NT2/D1 (cell line): Measurements from ENCODE around the gene AKAP6.

ENCODE experiments used
- DNase-seq: peaks from one replicate; pipeline ENCODE4 v3.0.0-alpha.2; 2011; ENCODE audit warnings: low read depth, low spot score
- H3K27me3 ChIP-seq: 2 replicates; pipeline ENCODE4 v1.6.0; 2011; ENCODE audit warnings: mild to moderate bottlenecking; ENCODE audit not compliant: insufficient read length, insufficient read depth
- H3K36me3 ChIP-seq: 2 replicates; pipeline ENCODE4 v1.6.1; 2011; ENCODE audit warnings: mild to moderate bottlenecking, low read length, mixed read lengths; ENCODE audit not compliant: insufficient read depth, insufficient read length
- H3K4me1 ChIP-seq: 2 replicates; pipeline ENCODE4 v1.5.1; 2011; ENCODE audit not compliant: insufficient read depth, insufficient read length
- H3K4me3 ChIP-seq: 2 replicates; pipeline ENCODE4 v1.5.1; 2011; ENCODE audit warnings: low read depth; ENCODE audit not compliant: insufficient read length
- H3K9ac ChIP-seq: 2 replicates; pipeline ENCODE4 v1.6.0; 2011; ENCODE audit warnings: low read depth; ENCODE audit not compliant: insufficient read length
- H3K9me3 ChIP-seq: 2 replicates; pipeline ENCODE4 v1.5.1; 2011; ENCODE audit warnings: mild to moderate bottlenecking, low read length; ENCODE audit not compliant: insufficient read depth
- SUZ12 ChIP-seq: IDR thresholded peaks from 2 replicates; pipeline ENCODE4 v1.6.1; 2011; ENCODE audit not compliant: insufficient read length, insufficient read depth; ENCODE audit errors: extremely low read depth
- YY1 ChIP-seq: IDR thresholded peaks from 2 replicates; pipeline ENCODE4 v1.6.1; 2011; ENCODE audit not compliant: insufficient read length, insufficient read depth
- ZNF274 ChIP-seq: IDR thresholded peaks from 2 replicates; pipeline ENCODE4 v1.6.1; 2011; ENCODE audit warnings: mild to moderate bottlenecking, low read depth, low read length

The AKAP6 gene

DNA sequence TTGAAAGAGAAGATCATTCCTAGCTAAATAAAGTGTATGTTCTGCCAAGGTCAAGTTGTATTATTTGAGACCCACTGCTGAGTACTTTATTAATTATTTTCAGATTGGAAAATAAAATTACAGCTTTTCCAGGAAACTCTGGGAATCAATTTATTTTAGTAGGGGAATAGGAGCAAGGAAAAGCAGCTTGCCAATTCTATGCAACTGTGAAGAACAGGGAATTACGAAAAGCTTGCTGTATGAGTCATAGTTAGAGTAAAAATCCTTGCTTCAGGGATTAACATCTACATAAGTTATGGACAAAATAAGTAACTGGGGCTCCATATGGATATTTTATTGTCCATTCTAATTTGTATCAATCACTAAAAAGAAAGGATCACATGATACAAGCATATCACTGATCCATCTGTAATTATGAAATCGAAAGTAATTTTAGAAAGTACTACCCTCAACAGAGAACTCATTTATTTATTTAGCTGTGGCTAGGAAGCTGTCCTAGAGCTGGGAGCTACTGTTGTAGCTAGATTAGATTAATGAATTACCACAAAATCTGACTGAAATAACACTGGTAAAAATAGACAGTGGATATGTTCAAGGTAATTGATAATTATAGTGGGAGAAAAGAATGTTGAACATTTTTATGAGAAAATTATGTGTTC, 306.1 kb downstream of the AKAP6 start:
- no peak for DNase-seq
- H3K36me3 ChIP-seq = no peaks in the 10 kb centered on the region
- H3K9me3 ChIP-seq = no peaks in the 10 kb centered on the region
- TF ChIP-seq SUZ12 (no peak), ZNF274 (no peak), YY1 (no peak)
- no peak overlapping the region for H3K4me3 ChIP-seq
- no peaks in the 10 kb centered on the region for H3K4me1 ChIP-seq
- no peak overlapping the region for H3K9ac ChIP-seq
- H3K27me3 ChIP-seq = no peaks in the 10 kb centered on the region

DNA sequence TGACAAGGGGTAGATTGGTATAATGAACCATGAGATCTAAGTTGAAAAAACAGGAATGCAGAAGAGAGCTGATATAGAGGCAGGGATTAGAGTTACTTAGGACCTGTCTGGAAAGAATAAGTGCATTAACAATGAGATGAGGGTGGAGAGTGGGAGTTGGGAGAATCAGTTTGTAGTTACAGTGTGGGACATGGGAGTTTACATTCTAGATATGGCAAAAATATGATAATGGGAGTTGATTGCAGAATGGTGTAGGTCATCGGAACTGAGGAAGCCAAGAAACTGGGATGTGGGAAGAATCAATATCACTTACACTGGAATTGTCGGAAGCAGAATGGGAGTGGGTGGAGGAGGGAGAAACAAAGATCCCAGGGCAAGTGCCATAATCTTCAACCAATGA, 308.5 kb downstream of the AKAP6 start:
- TF ChIP-seq SUZ12 (no peak), ZNF274 (no peak), YY1 (no peak)
- Histone ChIP-seq H3K36me3 (no peaks in the 10 kb centered on the region), H3K4me1 (no peaks in the 10 kb centered on the region), H3K4me3 (no peak overlapping the region), H3K9ac (no peak overlapping the region), H3K9me3 (no peaks in the 10 kb centered on the region), H3K27me3 (no peaks in the 10 kb centered on the region)
- no peak for DNase-seq

DNA sequence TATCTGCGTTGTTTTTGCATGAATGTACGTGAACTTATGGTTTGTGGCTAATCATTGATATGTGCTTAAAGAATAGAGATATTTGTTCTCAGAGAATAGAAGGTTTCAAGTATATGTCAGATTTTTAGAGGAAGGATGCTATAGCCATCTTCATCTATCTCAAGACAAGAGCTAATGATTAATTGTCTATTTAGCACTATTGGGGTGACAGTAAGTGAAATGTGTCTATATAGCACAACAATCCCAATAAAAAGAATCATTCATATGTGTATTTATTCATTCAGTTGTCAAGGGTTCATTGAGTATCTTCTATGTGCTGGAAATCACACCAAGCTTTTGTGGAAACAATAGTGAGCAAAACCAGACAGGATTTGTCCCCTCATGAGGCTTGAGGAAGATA, 310.1 kb downstream of the AKAP6 start:
- no peaks in the 10 kb centered on the region for H3K36me3 ChIP-seq
- no peaks in the 10 kb centered on the region for H3K27me3 ChIP-seq
- TF ChIP-seq YY1 = no peak
- TF ChIP-seq ZNF274 = no peak
- TF ChIP-seq SUZ12 = no peak
- no peak overlapping the region for H3K9ac ChIP-seq
- H3K4me3 ChIP-seq = no peak overlapping the region
- H3K9me3 ChIP-seq = no peaks in the 10 kb centered on the region
- DNase-seq = no peak
- no peaks in the 10 kb centered on the region for H3K4me1 ChIP-seq

DNA sequence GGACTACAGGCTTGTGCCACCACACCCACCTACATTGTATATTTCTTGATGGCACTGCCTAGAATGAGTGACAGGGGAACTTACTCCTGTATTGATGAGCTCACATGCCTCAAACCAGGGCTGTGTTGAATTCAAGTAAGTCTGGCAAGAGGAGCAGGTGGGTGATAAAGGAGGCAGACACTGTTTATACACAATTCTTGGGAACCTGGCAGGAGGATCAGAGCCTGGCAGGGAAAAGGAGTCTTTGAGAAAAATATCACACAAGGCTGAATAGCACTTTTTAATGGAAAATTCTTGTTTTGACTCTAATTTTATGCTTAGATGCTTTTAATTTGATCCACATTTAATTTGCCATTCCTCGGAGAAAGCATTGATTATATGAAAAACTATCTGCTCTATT, 316.5 kb downstream of the AKAP6 start:
- Histone ChIP-seq H3K4me3 (no peak overlapping the region), H3K9ac (no peak overlapping the region), H3K36me3 (no peaks in the 10 kb centered on the region), H3K4me1 (no peaks in the 10 kb centered on the region), H3K27me3 (no peaks in the 10 kb centered on the region), H3K9me3 (no peaks in the 10 kb centered on the region)
- TF ChIP-seq SUZ12 (no peak), YY1 (no peak), ZNF274 (no peak)
- DNase-seq = no peak

DNA sequence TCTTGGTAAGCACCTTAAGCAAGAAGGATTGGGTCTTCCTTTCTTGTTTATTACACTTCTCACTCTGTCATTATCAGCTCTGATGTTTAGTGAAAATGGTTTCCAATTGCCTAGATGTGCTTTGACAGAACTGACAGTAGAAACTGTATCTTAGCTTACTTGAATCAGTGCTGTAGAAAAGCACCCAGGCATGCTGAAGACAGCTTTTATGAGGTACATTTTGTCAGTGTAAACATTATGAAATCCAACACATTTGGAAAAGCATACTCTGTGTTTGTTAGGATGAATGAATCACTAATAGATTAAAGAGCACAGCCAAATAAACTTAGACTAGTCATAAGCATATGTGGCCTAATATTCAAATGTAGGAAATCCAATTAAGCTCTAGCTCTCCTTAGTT, 319.3 kb downstream of the AKAP6 start:
- no peak overlapping the region for H3K9ac ChIP-seq
- DNase-seq = no peak
- H3K4me3 ChIP-seq = no peak overlapping the region
- TF ChIP-seq SUZ12 = no peak
- no peak for TF ChIP-seq ZNF274
- no peak for TF ChIP-seq YY1
- no peaks in the 10 kb centered on the region for H3K27me3 ChIP-seq
- no peaks in the 10 kb centered on the region for H3K4me1 ChIP-seq
- H3K9me3 ChIP-seq = no peaks in the 10 kb centered on the region
- H3K36me3 ChIP-seq = no peaks in the 10 kb centered on the region

DNA sequence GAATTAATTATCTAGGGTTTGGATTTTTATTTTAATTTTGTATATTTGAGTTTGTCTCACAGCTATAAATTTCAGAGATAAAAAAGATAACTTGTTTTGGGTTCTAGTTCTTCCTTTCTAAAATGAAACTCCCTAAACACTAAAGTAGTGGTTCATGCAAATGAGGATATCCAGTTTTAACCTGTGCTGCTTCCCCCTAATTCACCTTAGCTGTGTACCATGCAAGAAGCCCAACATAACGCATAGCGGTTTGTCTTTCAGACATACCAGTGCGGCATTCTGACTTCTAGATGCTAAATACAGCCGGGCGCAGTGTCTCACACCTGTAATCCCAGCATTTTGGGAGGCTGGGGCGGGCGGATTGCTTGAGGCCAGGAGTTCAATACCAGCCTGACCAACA, 320.9 kb downstream of the AKAP6 start:
- TF ChIP-seq YY1 = no peak
- TF ChIP-seq SUZ12 = no peak
- no peak for TF ChIP-seq ZNF274
- Histone ChIP-seq H3K36me3 (no peaks in the 10 kb centered on the region), H3K4me1 (no peaks in the 10 kb centered on the region), H3K4me3 (no peak overlapping the region), H3K9ac (no peak overlapping the region), H3K9me3 (no peaks in the 10 kb centered on the region), H3K27me3 (no peaks in the 10 kb centered on the region)
- no peak for DNase-seq

DNA sequence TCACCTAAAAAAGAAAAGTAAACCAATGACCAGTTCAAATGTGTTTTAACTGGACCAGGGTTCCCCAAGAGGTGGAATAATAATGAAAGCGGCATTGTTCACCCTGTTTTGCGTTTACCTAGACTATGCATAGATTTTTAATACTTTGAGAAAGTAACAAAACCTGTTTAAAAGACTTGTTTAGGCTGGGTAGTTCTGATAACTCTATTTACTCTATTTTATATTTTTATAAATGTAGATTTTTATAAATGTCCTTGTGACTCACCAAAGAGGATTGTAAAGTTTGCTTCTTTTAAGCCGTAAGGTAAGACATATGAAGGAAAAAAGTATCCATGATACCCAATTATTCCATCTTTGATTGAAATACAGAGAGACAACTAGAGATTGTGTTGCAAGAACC, 321.6 kb downstream of the AKAP6 start:
- no peak for TF ChIP-seq YY1
- TF ChIP-seq ZNF274 = no peak
- TF ChIP-seq SUZ12 = no peak

More for the DNA sequence above, 321.6 kb downstream of the AKAP6 start:
- Histone ChIP-seq H3K27me3 (no peaks in the 10 kb centered on the region), H3K9ac (no peak overlapping the region), H3K4me3 (no peak overlapping the region), H3K9me3 (no peaks in the 10 kb centered on the region), H3K4me1 (no peaks in the 10 kb centered on the region), H3K36me3 (no peaks in the 10 kb centered on the region)
- no peak for DNase-seq
